H1 (cell line): ENCODE measurements around the gene PRPS1. TPM values are rescaled to one million over a fixed set of nuclear protein-coding genes. Genes with fewer than 3 reads are reported as not detected.

Source experiments
- BACH1 ChIP-seq: IDR thresholded peaks from 2 replicates; pipeline ENCODE4 v1.6.1; 2012; ENCODE audit warnings: low read length, improper control_type of control experiment
- BCL11A ChIP-seq, 2 experiments: IDR thresholded peaks; one replicate each; pipeline ENCODE4 v1.6.1; 2011; ENCODE audit warnings: low read depth in 2 of 2, low read length in 2 of 2, mild to moderate bottlenecking in 2 of 2
- NANOG ChIP-seq: IDR thresholded peaks from 2 replicates; pipeline ENCODE4 v1.6.1; 2011; ENCODE audit warnings: low read length, low read depth, mild to moderate bottlenecking, inconsistent platforms; ENCODE audit not compliant: insufficient read depth, poor library complexity, severe bottlenecking
- RNF2 ChIP-seq: fragments of 200-900, 300-1000 bp; sonication (generic); IDR thresholded peaks from 2 replicates; pipeline ENCODE4 v1.7.1; 2016; ENCODE audit warnings: borderline replicate concordance, low read depth, mild to moderate bottlenecking, antibody characterized with exemption, low read length; ENCODE audit not compliant: poor library complexity, severe bottlenecking; ENCODE audit errors: missing control alignments
- RXRA ChIP-seq: IDR thresholded peaks from 2 replicates; pipeline ENCODE4 v1.6.1; 2011; ENCODE audit warnings: low read depth, mild to moderate bottlenecking, low read length, moderate library complexity; ENCODE audit not compliant: insufficient read depth
- SAP30 ChIP-seq: fragments of 300-600 bp; sonication (generic); IDR thresholded peaks from 2 replicates; pipeline ENCODE4 v1.7.1; 2012; ENCODE audit warnings: low read length, moderate library complexity, mild to moderate bottlenecking, inconsistent platforms; ENCODE audit not compliant: insufficient read depth, insufficient replicate concordance
- SP1 ChIP-seq: IDR thresholded peaks from 2 replicates; pipeline ENCODE4 v1.6.1; 2011; ENCODE audit warnings: low read depth, low read length
- TBP ChIP-seq: IDR thresholded peaks from 2 replicates; pipeline ENCODE4 v1.6.1; 2011; ENCODE audit warnings: low read depth, low read length, improper control_type of control experiment
- polyA plus RNA-seq, 7 experiments: library from polyadenylated mRNA; depleted of rRNA in 3 of 7; stranded (reverse) in 5 of 7; unstranded in 2 of 7; fragments of >200 nt in 5 of 7; fragments of 200-250 nt in 2 of 7; gene quantifications; 1 replicate in 5 of 7; 2 replicates in 1 of 7; 4 replicates in 1 of 7; pipeline versions ENCODE4 v1.2.1 to v1.2.3, GENCODE V29; 2011 to 2013; ENCODE audit warnings: missing spikeins in 2 of 7, mixed read lengths in 2 of 7
- total RNA-seq: library from RNA; stranded (reverse); fragmentation: NEBNext Ultra II Directional; extraction: Animal tissue kit (Norgen Biotek cat#: 25700); gene quantifications from 2 replicates; pipeline ENCODE4 v1.2.1, GENCODE V29; 2021
- TF ChIP-seq, protein P1 (sequence below): fragments of 300-600 bp; sonication (generic); IDR thresholded peaks from 2 replicates; pipeline ENCODE4 v1.7.1; 2012; ENCODE audit warnings: low read length, moderate library complexity, mild to moderate bottlenecking, inconsistent platforms; ENCODE audit not compliant: insufficient replicate concordance

PRPS1 gene
- total and polyA plus RNA-seq, 2 of the 8 experiments (the other 6 are each of a cell fraction or from before 2014, with no cell fraction given) = 90.1 to 110 TPM

GRCh38 chrX:107610667-107611066 lies 17.6 kb upstream of the PRPS1 start (continued):
- TF ChIP-seq, protein P1, sequence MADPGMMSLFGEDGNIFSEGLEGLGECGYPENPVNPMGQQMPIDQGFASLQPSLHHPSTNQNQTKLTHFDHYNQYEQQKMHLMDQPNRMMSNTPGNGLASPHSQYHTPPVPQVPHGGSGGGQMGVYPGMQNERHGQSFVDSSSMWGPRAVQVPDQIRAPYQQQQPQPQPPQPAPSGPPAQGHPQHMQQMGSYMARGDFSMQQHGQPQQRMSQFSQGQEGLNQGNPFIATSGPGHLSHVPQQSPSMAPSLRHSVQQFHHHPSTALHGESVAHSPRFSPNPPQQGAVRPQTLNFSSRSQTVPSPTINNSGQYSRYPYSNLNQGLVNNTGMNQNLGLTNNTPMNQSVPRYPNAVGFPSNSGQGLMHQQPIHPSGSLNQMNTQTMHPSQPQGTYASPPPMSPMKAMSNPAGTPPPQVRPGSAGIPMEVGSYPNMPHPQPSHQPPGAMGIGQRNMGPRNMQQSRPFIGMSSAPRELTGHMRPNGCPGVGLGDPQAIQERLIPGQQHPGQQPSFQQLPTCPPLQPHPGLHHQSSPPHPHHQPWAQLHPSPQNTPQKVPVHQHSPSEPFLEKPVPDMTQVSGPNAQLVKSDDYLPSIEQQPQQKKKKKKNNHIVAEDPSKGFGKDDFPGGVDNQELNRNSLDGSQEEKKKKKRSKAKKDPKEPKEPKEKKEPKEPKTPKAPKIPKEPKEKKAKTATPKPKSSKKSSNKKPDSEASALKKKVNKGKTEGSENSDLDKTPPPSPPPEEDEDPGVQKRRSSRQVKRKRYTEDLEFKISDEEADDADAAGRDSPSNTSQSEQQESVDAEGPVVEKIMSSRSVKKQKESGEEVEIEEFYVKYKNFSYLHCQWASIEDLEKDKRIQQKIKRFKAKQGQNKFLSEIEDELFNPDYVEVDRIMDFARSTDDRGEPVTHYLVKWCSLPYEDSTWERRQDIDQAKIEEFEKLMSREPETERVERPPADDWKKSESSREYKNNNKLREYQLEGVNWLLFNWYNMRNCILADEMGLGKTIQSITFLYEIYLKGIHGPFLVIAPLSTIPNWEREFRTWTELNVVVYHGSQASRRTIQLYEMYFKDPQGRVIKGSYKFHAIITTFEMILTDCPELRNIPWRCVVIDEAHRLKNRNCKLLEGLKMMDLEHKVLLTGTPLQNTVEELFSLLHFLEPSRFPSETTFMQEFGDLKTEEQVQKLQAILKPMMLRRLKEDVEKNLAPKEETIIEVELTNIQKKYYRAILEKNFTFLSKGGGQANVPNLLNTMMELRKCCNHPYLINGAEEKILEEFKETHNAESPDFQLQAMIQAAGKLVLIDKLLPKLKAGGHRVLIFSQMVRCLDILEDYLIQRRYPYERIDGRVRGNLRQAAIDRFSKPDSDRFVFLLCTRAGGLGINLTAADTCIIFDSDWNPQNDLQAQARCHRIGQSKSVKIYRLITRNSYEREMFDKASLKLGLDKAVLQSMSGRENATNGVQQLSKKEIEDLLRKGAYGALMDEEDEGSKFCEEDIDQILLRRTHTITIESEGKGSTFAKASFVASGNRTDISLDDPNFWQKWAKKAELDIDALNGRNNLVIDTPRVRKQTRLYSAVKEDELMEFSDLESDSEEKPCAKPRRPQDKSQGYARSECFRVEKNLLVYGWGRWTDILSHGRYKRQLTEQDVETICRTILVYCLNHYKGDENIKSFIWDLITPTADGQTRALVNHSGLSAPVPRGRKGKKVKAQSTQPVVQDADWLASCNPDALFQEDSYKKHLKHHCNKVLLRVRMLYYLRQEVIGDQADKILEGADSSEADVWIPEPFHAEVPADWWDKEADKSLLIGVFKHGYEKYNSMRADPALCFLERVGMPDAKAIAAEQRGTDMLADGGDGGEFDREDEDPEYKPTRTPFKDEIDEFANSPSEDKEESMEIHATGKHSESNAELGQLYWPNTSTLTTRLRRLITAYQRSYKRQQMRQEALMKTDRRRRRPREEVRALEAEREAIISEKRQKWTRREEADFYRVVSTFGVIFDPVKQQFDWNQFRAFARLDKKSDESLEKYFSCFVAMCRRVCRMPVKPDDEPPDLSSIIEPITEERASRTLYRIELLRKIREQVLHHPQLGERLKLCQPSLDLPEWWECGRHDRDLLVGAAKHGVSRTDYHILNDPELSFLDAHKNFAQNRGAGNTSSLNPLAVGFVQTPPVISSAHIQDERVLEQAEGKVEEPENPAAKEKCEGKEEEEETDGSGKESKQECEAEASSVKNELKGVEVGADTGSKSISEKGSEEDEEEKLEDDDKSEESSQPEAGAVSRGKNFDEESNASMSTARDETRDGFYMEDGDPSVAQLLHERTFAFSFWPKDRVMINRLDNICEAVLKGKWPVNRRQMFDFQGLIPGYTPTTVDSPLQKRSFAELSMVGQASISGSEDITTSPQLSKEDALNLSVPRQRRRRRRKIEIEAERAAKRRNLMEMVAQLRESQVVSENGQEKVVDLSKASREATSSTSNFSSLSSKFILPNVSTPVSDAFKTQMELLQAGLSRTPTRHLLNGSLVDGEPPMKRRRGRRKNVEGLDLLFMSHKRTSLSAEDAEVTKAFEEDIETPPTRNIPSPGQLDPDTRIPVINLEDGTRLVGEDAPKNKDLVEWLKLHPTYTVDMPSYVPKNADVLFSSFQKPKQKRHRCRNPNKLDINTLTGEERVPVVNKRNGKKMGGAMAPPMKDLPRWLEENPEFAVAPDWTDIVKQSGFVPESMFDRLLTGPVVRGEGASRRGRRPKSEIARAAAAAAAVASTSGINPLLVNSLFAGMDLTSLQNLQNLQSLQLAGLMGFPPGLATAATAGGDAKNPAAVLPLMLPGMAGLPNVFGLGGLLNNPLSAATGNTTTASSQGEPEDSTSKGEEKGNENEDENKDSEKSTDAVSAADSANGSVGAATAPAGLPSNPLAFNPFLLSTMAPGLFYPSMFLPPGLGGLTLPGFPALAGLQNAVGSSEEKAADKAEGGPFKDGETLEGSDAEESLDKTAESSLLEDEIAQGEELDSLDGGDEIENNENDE = no peak
- TF ChIP-seq NANOG (no peak), BACH1 (no peak), TBP (no peak), SAP30 (no peak), RXRA (no peak), SP1 (no peak), BCL11A (IDR thresholded peaks at IDR 0.05; ENCODE audit: low read depth in 2 of 2, low read length in 2 of 2) (no peak), RNF2 (no peak)
